Measurements from ENCODE around the gene VGLL4. TPM values are rescaled to one million over a fixed set of nuclear protein-coding genes. Genes with fewer than 3 reads are reported as not detected.

Gene VGLL4
- total RNA-seq, 1 donor from 2014 or later: 120 TPM

- peaks cover 10% of the 10 kb centered on the region for H3K27me3 Mint-ChIP-seq (ENCODE audit: unreplicated experiment)
- peaks cover 27% of the 10 kb centered on the region for H3K36me3 Mint-ChIP-seq (ENCODE audit: low read depth, unreplicated experiment)
- H3K27ac Mint-ChIP-seq (ENCODE audit: unreplicated experiment): no peak overlapping the region
- H3K4me1 Mint-ChIP-seq (ENCODE audit: unreplicated experiment): peaks cover 51% of the 10 kb centered on the region
- no peak for DNase-seq (ENCODE audit: low spot score)
- H3K9me3 Mint-ChIP-seq (ENCODE audit: unreplicated experiment): no peaks in the 10 kb centered on the region
- peak overlapping the region; percentile 49 for H3K4me3 Mint-ChIP-seq (ENCODE audit: unreplicated experiment)
- TF ChIP-seq, protein P1, sequence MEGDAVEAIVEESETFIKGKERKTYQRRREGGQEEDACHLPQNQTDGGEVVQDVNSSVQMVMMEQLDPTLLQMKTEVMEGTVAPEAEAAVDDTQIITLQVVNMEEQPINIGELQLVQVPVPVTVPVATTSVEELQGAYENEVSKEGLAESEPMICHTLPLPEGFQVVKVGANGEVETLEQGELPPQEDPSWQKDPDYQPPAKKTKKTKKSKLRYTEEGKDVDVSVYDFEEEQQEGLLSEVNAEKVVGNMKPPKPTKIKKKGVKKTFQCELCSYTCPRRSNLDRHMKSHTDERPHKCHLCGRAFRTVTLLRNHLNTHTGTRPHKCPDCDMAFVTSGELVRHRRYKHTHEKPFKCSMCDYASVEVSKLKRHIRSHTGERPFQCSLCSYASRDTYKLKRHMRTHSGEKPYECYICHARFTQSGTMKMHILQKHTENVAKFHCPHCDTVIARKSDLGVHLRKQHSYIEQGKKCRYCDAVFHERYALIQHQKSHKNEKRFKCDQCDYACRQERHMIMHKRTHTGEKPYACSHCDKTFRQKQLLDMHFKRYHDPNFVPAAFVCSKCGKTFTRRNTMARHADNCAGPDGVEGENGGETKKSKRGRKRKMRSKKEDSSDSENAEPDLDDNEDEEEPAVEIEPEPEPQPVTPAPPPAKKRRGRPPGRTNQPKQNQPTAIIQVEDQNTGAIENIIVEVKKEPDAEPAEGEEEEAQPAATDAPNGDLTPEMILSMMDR (IDR thresholded peaks at IDR 0.05; ENCODE audit: unreplicated experiment): no peak
Measured at GRCh38 chr3:11551036-11551435, 92.7 kb downstream of the VGLL4 start.

- Mint-ChIP-seq H3K4me1 (ENCODE audit: unreplicated experiment) (peaks cover 49% of the 10 kb centered on the region), H3K27me3 (ENCODE audit: unreplicated experiment) (peaks cover 8% of the 10 kb centered on the region), H3K4me3 (ENCODE audit: unreplicated experiment) (no peak overlapping the region), H3K27ac (ENCODE audit: unreplicated experiment) (peak overlapping the region; percentile 5), H3K9me3 (ENCODE audit: unreplicated experiment) (no peaks in the 10 kb centered on the region), H3K36me3 (ENCODE audit: low read depth, unreplicated experiment) (peaks cover 21% of the 10 kb centered on the region)
- DNase-seq (ENCODE audit: low spot score): no peak
- TF ChIP-seq, protein P1 (IDR thresholded peaks at IDR 0.05; ENCODE audit: unreplicated experiment): no peak
Measured at GRCh38 chr3:11549580-11550140, 94.1 kb downstream of the VGLL4 start.

GRCh38 chr3:11548721-11549131, 95.0 kb downstream of the VGLL4 start:
- Mint-ChIP-seq H3K4me1 (ENCODE audit: unreplicated experiment) (peaks cover 50% of the 10 kb centered on the region), H3K27ac (ENCODE audit: unreplicated experiment) (no peak overlapping the region), H3K4me3 (ENCODE audit: unreplicated experiment) (no peak overlapping the region), H3K27me3 (ENCODE audit: unreplicated experiment) (peaks cover 8% of the 10 kb centered on the region), H3K9me3 (ENCODE audit: unreplicated experiment) (no peaks in the 10 kb centered on the region), H3K36me3 (ENCODE audit: low read depth, unreplicated experiment) (peaks cover 21% of the 10 kb centered on the region)
- no peak for DNase-seq (ENCODE audit: low spot score)
- TF ChIP-seq, protein P1 (IDR thresholded peaks at IDR 0.05; ENCODE audit: unreplicated experiment): no peak

DNA sequence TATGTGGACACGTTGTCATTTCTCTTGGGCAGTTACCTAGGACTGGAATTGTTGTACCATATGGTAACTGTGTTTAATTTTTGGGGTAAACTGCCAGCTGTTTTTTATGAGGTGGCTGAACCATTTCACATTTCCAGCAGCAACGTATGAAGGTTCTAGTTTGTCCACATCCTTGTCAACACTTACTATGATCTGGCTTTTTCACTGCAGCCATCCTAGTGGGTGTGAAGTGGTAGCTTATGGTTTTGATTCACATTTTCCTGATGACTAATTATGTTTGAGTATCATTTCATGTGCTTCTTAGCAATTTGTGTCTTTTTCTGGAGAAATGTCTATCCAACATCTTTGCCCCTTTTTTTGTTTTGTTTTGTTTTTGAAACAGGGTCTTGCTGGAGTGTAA, 96.2 kb downstream of the VGLL4 start:
- DNase-seq (ENCODE audit: low spot score): no peak
- peaks cover 11% of the 10 kb centered on the region for H3K36me3 Mint-ChIP-seq (ENCODE audit: low read depth, unreplicated experiment)
- TF ChIP-seq, protein P1 (IDR thresholded peaks at IDR 0.05; ENCODE audit: unreplicated experiment): no peak
- H3K4me1 Mint-ChIP-seq (ENCODE audit: unreplicated experiment): peaks cover 49% of the 10 kb centered on the region
- H3K4me3 Mint-ChIP-seq (ENCODE audit: unreplicated experiment): no peak overlapping the region
- H3K9me3 Mint-ChIP-seq (ENCODE audit: unreplicated experiment): no peaks in the 10 kb centered on the region
- H3K27me3 Mint-ChIP-seq (ENCODE audit: unreplicated experiment): peaks cover 8% of the 10 kb centered on the region
- peak overlapping the region; percentile 24 for H3K27ac Mint-ChIP-seq (ENCODE audit: unreplicated experiment)

DNA sequence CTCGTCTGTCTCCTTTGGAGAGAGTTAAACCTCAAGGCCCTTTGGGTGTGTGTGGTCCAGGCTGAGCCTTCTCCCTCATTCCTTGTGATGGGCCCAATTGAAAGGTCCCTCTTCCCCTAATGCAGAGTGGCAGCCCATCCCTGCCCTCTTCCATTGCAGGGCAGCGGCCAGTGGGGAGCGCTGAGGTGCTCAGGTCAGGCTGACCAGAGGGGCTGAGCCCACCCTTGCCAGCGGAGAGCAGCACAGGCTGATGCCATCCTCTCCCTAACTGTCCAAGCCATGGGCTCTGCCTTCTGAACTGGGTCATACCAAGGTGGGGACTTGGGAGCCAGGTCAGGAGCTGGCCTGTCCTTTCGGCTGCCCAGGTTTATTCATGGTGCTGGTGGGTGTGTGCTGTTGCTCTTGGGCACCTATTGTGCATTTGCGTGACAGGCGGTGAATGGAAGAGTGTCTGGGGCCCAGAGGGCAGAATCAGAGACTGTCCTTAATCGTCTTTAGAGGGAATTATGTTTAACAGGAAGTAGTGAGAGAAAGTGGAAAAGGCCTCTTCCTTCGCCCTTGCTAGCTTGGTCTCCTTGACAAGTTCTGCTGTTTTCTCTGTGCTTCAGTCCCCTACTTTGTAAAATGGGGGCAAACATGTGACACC, 96.9 kb downstream of the VGLL4 start:
- H3K4me3 Mint-ChIP-seq (ENCODE audit: unreplicated experiment): no peak overlapping the region
- TF ChIP-seq, protein P1 (IDR thresholded peaks at IDR 0.05; ENCODE audit: unreplicated experiment): no peak
- no peak for DNase-seq (ENCODE audit: low spot score)
- H3K4me1 Mint-ChIP-seq (ENCODE audit: unreplicated experiment): peaks cover 46% of the 10 kb centered on the region
- peaks cover 3% of the 10 kb centered on the region for H3K27me3 Mint-ChIP-seq (ENCODE audit: unreplicated experiment)
- peaks cover 4% of the 10 kb centered on the region for H3K36me3 Mint-ChIP-seq (ENCODE audit: low read depth, unreplicated experiment)
- H3K27ac Mint-ChIP-seq (ENCODE audit: unreplicated experiment): peak overlapping the region; percentile 67
- H3K9me3 Mint-ChIP-seq (ENCODE audit: unreplicated experiment): no peaks in the 10 kb centered on the region

All from endothelial cell (in vitro differentiated cells).